HG02588 (cell line): Measurements from ENCODE around the gene CDCP1.
"Not testable (repeated sequence)": the region's sequence is repeated elsewhere in the genome, so short reads cannot be mapped to it uniquely, and the experiment has no call there.

ENCODE experiments used
- ATAC-seq: cut with Tn5 transposase; IDR thresholded peaks from one replicate; pipeline ENCODE4 v1.9.1; 2021; ENCODE audit warnings: mild to moderate bottlenecking, moderate library complexity; ENCODE audit not compliant: unreplicated experiment

Gene CDCP1

GRCh38 chr3:45171283-45171682, 25.1 kb upstream of the CDCP1 start:
- ATAC-seq, result no peak

GRCh38 chr3:45170096-45170495, 23.9 kb upstream of the CDCP1 start:
- no peak for ATAC-seq

DNA sequence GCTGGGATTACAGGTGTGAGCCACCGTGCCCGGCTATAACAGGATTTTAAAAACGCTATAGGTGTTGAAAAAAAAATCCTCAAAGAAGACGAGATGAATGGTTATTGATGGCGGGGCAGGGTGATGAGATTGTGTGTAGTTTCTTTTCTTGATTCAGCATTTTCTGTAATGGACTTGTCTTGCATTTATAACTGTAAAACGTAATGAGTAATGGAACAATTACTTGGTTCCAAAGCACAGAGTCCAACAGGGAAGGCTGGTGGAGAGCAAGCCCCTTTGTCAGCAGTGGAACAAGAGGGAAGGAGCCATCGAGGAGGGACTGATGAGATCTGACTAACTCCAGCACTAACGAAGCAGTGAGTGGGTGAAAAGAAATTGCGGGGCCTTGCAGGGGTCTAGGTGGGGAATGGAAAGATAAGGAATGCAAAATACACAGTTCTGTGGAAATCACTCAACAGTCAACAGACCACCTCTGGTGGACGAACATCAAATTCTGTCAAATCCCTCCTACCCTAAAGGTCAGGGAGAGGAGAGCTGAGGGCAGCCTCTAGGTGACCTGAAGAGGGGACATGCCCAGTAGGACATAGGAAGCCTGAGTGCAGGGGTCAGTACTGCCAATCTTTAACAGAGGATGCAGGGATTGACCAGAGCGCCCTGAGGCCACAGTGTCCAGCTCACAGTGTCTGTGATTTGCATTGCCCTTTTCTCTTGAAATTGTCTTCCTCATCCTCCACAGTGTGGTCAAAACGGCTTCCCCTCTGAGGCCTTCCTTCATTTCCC, 23.1 kb upstream of the CDCP1 start:
- no peak for ATAC-seq

DNA sequence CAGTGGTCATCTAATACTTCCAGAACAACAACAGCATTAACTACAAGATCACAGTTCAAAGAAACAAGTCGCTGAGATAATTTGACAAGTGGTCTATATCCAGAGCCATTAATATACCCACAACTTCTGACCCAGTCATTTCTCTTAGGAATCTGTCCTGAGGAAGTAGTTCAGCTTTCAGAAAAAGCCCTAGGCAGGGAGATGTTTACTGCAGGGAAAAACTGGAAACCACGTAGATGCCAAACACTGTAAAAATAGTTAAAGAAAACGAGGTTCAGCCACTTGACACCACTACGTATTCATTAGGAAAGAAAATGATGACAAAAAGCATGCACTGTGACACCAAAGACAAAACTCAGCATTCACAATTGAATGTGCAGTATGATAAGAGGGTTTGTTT, 22.3 kb upstream of the CDCP1 start:
- no peak for ATAC-seq

DNA sequence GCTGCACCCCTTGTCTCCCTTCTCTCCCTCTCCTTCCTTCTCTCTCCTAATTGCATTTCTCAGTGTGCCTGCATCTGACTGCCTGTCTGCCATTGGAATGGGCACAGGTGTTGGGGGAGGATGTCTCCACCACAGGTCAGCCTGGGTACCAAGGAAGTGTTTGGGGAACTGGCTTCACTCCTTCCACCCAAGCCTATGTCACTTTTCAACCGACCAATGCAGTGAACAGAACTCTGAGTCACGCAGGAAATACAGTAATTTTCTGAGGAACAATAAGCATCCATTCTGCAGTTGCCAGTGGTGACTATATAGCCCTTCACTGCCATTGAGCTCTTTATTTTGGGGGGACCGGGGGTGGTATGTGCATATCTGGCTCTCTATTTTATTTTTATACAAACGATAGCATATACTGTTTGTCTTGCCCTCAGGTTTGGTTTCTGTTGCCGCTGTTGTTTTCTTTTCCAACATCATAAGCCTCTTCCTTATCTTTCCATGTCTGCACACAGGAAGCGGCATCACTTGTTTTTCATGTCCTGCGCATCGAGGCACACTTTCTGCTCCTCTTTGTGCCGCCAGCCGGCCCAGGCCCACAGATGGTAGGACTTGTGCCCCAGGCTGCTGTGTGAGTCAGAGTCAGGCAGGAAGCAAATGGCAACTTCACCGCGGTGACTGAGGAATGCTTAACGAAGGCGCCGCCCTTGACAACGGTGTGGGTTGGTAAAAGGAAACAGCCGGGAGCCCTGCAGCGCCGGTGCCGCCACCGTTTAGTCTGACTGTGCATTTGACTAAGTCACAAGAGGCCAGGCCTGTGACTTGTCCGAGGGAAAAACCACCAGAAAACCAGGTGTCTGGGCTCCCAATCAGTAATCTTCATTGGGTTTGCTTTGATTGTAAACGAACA, 21.1 kb upstream of the CDCP1 start:
- peak; percentile 72 for ATAC-seq

DNA sequence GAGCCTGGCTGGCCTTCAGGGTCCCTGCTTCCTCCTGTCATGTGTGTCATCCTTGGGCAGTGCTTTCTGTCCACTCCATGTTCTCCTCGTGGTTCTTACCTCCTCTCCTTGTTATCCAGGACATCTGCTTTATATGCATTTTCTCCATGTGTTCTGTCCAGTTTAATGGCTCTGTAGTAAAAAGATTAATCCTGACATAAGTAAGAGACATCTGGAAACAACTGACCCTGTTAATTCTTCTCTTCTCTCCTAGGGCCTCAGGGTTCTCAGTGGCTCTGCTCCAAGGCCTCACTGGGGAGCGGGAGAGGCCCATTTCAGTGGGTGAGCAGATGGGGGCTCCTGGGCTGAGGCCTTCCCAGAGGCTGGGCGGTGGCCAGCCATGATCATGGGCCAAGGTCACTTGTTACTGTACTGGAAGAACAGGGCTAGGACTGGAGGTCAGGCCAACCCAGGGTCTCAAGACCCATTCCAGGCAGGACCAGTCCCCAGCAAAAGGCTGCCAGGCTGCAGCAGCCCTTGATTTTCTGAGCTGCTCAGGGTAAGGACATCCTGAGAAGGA, 20.2 kb upstream of the CDCP1 start:
- ATAC-seq, result no peak

DNA sequence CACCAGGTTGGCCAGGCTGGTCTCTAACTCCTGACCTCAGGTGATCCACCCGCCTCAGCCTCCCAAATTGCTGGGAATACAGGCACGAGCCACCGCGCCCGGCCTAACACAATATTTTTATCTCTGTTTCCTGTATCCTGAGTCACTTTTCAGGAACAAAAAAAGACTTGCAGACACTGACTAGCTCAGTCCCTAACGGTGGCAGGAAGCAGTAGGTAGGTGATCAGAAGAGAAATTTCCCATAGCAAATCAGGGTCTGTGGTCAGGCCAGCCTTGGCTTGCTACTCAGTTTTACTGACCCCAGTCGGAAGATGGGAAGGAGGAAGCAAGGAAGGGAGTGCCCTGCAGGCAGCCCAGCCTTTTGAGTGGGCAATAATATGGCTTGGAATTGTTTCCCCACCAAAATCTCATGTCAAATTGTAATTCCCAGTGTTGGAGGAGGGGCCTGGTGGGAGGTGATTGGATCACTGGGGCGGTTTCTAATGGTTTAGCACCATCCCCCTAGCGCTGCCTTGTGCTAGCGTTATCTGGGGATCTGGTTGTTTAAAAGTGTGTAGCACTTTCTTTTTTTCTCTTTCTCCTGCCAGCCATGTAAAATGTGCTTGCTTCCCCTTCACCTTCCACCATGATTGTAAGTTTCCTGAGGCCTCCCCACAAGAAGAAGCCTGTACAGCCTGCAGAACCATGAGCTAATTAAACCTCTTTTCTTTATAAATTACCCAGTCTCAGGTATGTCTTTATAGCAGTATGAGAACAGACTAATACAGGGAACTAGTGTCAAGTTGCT, 19.5 kb upstream of the CDCP1 start:
- no peak for ATAC-seq

DNA sequence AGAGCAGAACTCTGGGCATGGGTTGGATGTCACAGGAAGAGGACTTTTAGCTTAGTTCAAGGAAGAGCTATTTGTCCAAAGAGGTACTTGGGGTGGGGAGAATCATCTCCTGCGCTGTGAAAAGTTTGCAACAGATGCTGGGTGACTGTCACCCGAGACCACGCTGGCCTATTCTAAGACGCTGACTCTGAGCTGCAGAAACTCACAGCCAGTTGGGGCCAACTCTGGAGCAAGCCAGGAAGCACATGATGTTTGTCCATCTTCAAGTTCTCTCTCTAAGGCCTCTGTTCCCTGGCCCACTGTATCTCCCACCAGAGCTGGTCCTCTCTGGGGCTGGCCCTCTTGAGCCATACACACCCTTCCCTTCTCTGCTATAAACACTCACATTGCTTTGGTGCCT, 17.9 kb upstream of the CDCP1 start:
- no peak for ATAC-seq

DNA sequence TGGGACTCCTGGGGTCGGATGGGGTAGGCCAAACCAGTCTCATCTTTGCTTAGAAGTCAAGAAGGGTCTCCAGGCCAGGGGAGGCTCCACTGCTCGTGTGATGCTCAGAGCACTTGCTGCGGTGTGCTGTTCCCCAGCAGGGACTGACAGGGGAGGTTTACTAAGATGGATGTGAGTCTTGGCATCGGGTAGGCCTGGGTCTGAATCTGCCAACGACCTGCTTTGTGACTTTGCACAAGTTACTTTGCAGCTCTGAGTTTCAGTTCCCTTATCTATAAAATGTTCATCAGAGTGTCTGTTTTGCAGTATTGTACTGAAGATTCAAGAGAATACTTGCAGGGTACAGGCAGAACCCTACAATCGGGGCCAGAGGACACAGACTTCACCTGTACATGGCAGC, 17.3 kb upstream of the CDCP1 start:
- no peak for ATAC-seq

GRCh38 chr3:45154641-45155147, 8.5 kb upstream of the CDCP1 start:
- no peak for ATAC-seq

DNA sequence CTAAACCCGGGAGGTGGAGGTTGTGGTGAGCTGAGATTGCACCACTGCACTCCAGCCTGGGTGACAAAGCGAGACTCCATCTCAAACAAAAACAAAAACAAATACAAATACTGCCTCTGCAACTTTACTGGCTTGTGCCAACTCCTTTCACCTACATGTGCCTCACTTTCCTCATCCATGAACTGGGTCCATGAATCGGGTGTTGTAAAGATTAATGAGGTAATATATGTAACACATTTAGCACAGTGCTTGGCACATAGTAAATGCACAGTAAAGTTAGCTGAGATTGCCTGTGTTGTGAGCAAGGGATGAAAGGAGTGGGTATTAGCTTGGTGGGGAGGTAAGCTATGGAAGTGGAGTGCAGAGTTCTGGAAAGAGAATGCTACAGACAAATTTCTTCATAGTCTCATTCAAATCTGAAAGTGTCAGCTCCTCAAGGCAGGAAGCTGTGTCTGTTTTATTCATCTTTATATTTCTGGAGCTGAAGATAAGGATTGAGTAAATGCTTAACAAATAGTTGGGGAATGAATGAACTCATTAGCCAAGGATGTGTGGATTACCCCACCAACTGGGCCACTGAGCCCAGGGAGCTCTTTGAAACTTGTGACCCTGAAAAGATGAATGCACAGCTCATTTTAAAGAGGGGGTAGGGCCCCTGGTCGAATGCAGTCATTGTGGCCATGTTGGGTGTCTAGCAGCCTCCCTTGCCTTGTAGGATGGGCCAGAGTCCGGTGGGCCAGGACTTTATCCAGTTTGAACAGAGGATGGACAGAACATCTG, 7.7 kb upstream of the CDCP1 start:
- no peak for ATAC-seq

- ATAC-seq, result no peak
Observed at GRCh38 chr3:45152307-45152706, 6.1 kb upstream of the CDCP1 start.

GRCh38 chr3:45151100-45151499, 4.9 kb upstream of the CDCP1 start:
- ATAC-seq, result no peak

GRCh38 chr3:45148921-45149320, 2.7 kb upstream of the CDCP1 start:
- ATAC-seq, result no peak

- no peak for ATAC-seq
Observed at GRCh38 chr3:45145223-45145622, 955 bp downstream of the CDCP1 start.

DNA sequence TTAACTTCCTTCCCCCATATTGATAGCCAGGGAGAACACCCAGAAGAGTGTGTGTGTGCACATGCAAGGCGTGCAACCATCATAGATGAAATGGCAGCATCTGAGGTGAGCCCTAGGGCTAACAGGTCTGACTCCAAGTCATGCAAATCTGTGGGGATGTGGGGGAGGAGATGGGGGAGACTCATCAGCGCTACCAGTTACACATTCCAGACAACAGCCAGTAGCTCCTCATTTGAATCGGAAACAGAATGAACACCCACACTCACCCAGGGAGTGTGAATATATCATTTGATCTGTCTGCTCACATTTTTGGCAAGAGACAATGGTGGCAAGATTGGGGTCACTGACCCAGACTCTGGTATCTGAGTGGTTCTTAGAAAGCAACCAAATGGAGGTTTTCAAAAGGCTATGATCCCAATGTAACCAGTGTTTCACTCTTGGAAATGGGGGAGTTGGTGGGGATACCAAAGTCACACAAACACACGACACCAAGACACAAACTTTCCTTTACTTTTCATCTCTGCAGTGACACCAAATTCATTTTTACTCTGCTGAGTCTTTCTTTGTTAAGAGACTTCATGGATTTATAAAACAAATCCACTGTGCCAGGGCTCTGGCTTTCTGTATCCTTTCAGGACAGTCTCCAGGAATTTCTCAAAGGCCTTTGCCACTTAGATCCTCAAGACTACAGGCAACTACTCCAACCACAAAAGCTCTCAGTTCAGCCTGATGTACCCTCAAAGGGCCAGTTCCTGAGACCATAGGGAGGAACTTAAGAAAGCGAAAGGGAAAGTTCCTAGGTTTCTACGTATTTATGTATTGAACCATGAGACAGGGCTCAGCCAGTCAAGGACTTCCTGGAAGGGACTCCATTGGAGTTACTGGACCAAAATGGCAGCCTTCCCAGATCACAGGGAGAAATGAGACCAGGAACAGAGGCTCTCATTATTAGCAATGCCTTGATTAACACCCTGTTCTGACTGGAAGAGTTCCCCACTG, 2.2 kb downstream of the CDCP1 start:
- no peak for ATAC-seq

- ATAC-seq, result not testable (repeated sequence)
Observed at GRCh38 chr3:45140770-45141155, 5.4 kb downstream of the CDCP1 start.

GRCh38 chr3:45140141-45140769, 5.9 kb downstream of the CDCP1 start:
- no peak for ATAC-seq
